T-helper 2 cell treated with Interferon-gamma antibody and Interleukin-4, amounts not matched to agents 5 μg/mL and 100 μg/mL, for 36 hours (primary cell): ENCODE measurements around the gene NPRL2.

Source experiments
- DNase-seq: peaks from one replicate; pipeline ENCODE4 v3.0.0; 2021; ENCODE audit warnings: low spot score
- H3K27ac Mint-ChIP-seq: one replicate; pipeline ENCODE4 v1.8.0; 2021; ENCODE audit warnings: mild to moderate bottlenecking, mixed read lengths
- H3K27me3 Mint-ChIP-seq: one replicate; pipeline ENCODE4 v1.8.0; 2021; ENCODE audit warnings: low read depth, mixed read lengths
- H3K36me3 Mint-ChIP-seq: one replicate; pipeline ENCODE4 v1.8.0; 2021; ENCODE audit warnings: low read depth, mixed read lengths
- H3K4me1 Mint-ChIP-seq: one replicate; pipeline ENCODE4 v1.8.0; 2021; ENCODE audit warnings: low read depth, mixed read lengths
- H3K4me3 Mint-ChIP-seq: one replicate; pipeline ENCODE4 v1.8.0; 2022; ENCODE audit warnings: mild to moderate bottlenecking, moderate library complexity, mixed read lengths
- H3K9me3 Mint-ChIP-seq: one replicate; pipeline ENCODE4 v1.8.0; 2021; ENCODE audit warnings: mixed read lengths

The NPRL2 gene

GRCh38 chr3:50323092-50323600 lies 27.4 kb downstream of the NPRL2 start:
- H3K27me3 Mint-ChIP-seq, result no peaks in the 10 kb centered on the region
- H3K4me3 Mint-ChIP-seq, result no peak overlapping the region
- peaks cover 23% of the 10 kb centered on the region for H3K4me1 Mint-ChIP-seq
- peak overlapping the region; percentile 43 for H3K27ac Mint-ChIP-seq
- H3K36me3 Mint-ChIP-seq, result peaks cover 3% of the 10 kb centered on the region
- DNase-seq, result no peak
- H3K9me3 Mint-ChIP-seq, result no peaks in the 10 kb centered on the region

- no peaks in the 10 kb centered on the region for H3K9me3 Mint-ChIP-seq
- peak within 1 kb of the TSS; percentile 92 for H3K27ac Mint-ChIP-seq
- peaks cover 22% of the 10 kb centered on the region for H3K4me1 Mint-ChIP-seq
- no peaks in the 10 kb centered on the region for H3K27me3 Mint-ChIP-seq
- peaks cover 3% of the 10 kb centered on the region for H3K36me3 Mint-ChIP-seq
- peak within 1 kb of the TSS; percentile 82 for H3K4me3 Mint-ChIP-seq
- no peak for DNase-seq
Measured at GRCh38 chr3:50322386-50323091, 28.0 kb downstream of the NPRL2 start, which contains the start of gene HYAL2. Gene HYAL2 (minus strand): TSS chr3:50322745. CDS start chr3:50320489, 2,256 bp downstream.

DNA sequence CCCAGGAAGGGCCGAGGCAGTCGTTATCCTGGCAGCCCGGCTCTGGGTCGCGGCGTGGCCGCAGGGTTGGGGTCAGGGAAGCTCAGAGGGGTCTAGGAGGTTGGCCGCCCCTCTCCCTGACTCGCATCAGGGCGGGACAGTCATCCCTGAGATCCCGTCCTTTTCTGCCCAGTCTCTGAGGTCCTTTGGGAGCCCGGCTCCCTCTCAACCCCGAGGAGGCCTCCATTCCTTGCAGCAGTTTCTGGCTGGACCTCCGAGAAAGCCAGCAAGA lies 28.5 kb downstream of the NPRL2 start:
- H3K36me3 Mint-ChIP-seq, result peaks cover 3% of the 10 kb centered on the region
- H3K27me3 Mint-ChIP-seq, result no peaks in the 10 kb centered on the region
- DNase-seq, result no peak
- no peaks in the 10 kb centered on the region for H3K9me3 Mint-ChIP-seq
- no peak overlapping the region for H3K4me3 Mint-ChIP-seq
- H3K27ac Mint-ChIP-seq, result no peak overlapping the region
- H3K4me1 Mint-ChIP-seq, result peaks cover 20% of the 10 kb centered on the region

GRCh38 chr3:50321336-50322114 lies 29.1 kb downstream of the NPRL2 start:
- H3K27ac Mint-ChIP-seq, result peak overlapping the region; percentile 92
- peak overlapping the region; percentile 82 for H3K4me3 Mint-ChIP-seq
- H3K36me3 Mint-ChIP-seq, result peaks cover 3% of the 10 kb centered on the region
- DNase-seq, result peak; percentile 88
- no peaks in the 10 kb centered on the region for H3K27me3 Mint-ChIP-seq
- H3K9me3 Mint-ChIP-seq, result no peaks in the 10 kb centered on the region
- peaks cover 21% of the 10 kb centered on the region for H3K4me1 Mint-ChIP-seq

- peak overlapping the region; percentile 84 for H3K27ac Mint-ChIP-seq
- H3K36me3 Mint-ChIP-seq, result peaks cover 6% of the 10 kb centered on the region
- no peaks in the 10 kb centered on the region for H3K27me3 Mint-ChIP-seq
- H3K9me3 Mint-ChIP-seq, result no peaks in the 10 kb centered on the region
- DNase-seq, result peak; percentile 78
- H3K4me3 Mint-ChIP-seq, result peak overlapping the region; percentile 92
- peaks cover 25% of the 10 kb centered on the region for H3K4me1 Mint-ChIP-seq
Measured at GRCh38 chr3:50320853-50321335, 29.7 kb downstream of the NPRL2 start.

DNA sequence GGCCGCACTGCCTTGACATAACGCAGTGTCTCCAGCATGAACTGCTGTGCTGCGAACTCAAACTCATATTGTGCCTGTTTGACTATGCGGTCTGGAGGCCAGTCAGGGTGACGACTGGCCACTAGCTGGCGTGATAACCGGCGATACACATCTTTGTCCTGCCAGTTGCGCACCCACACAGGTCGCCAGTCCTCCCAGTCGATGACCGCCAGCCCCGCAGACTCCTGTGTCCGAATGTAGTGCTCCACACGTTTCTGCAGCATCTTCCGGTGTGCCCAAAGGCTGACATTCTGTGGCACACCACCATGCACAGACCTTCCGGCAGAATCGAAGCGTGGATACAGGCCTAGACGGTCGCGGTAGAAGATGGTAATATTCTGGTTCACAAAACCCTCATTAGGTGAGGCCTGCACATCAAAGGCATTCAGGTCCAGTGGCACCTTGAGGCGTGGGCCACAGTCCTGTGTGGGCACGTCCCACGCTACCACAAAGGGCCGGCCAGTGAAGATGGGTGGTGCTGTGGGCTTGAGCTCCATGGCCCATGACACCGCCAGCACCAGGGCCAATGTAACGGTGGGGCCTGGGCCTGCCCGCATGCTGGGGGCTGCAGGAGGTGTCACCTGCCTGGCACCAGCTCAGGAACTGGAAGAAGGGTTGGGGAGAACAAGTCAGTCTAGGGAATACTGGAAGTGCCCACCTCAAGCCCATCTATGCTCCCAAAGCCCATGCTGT lies 30.5 kb downstream of the NPRL2 start:
- Mint-ChIP-seq H3K4me1 (peaks cover 25% of the 10 kb centered on the region), H3K9me3 (no peaks in the 10 kb centered on the region), H3K27me3 (no peaks in the 10 kb centered on the region), H3K36me3 (peaks cover 6% of the 10 kb centered on the region), H3K4me3 (peak overlapping the region; percentile 92), H3K27ac (no peak overlapping the region)
- DNase-seq, result no peak

DNA sequence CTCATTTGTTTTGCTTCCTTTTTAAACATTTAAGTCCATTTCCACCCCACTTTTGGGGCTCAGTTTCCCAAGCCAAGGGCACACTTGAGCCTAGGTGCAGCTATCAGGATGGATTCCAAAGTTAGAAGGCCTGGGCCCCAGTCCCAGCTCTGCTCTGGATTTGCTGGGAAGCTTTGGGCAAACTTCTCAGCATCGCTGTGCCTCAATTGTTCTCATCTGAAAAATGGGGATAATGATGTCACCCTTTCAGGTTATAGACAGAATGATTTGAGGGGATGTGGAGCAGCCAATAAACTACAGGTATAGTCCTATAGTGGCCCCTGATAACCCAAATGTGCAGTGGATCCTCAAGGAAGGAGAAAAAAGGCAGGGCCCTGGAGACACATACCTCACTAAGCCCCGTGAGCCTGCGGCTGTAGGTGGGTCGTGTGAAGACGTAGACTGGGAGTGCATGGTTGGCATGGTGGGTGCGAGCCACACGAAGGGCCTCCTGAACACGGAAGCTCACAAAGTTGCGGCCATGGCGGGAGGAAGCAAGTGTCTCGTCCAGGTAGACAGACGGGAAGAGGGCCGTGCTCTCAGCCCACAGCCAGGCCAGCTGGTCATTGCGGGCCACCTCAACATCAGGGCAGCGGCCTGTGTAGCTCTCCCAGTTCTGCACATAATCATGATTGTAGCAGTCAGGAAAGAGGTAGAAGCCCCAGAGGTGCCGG lies 31.2 kb downstream of the NPRL2 start:
- peaks cover 25% of the 10 kb centered on the region for H3K4me1 Mint-ChIP-seq
- peaks cover 4% of the 10 kb centered on the region for H3K36me3 Mint-ChIP-seq
- DNase-seq, result no peak
- no peak overlapping the region for H3K27ac Mint-ChIP-seq
- H3K4me3 Mint-ChIP-seq, result peak overlapping the region; percentile 42
- no peaks in the 10 kb centered on the region for H3K27me3 Mint-ChIP-seq
- H3K9me3 Mint-ChIP-seq, result no peaks in the 10 kb centered on the region

DNA sequence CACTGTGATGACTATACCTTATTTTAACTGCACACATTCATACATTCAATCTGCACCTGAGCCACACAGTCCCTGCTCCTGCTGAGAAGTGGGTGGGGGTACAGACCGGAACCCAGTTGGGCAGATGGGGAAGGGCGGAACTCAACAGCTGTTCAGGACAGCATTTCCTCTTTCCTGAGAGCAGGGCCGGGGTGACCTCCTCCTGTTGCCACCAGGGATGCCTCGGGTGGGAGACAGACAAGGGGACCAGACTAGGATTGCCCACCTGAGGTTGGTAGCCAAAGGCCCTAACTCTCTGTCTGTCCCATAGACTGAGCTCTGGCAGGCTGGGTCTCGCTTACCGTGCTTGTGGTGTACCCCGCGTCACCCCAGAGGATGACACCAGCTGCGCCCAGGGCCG lies 32.0 kb downstream of the NPRL2 start:
- Mint-ChIP-seq H3K9me3 (no peaks in the 10 kb centered on the region), H3K36me3 (peaks cover 4% of the 10 kb centered on the region), H3K4me1 (peaks cover 26% of the 10 kb centered on the region), H3K27ac (no peak overlapping the region), H3K27me3 (no peaks in the 10 kb centered on the region), H3K4me3 (no peak overlapping the region)
- no peak for DNase-seq

DNA sequence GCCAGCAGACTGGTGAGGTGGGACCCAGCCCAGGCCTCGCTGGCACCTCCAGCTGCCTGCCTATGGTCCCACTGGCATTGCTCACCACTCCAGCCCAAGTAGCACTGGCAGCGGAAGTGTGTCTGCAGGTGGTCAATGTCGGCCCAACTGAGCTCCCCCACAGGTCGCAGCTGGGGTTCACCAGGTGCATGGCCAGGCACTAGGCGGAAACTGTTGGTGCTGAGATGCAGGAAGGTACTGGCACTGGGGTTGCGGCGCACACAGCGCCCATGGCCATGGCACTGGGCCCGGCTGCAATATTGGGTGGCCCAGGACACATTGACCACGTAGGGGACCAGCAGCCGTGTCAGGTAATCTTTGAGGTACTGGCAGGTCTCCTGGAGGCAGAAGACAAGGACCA lies 32.4 kb downstream of the NPRL2 start:
- no peak overlapping the region for H3K27ac Mint-ChIP-seq
- H3K9me3 Mint-ChIP-seq, result no peaks in the 10 kb centered on the region
- H3K4me1 Mint-ChIP-seq, result peaks cover 26% of the 10 kb centered on the region
- DNase-seq, result no peak
- no peaks in the 10 kb centered on the region for H3K27me3 Mint-ChIP-seq
- peaks cover 4% of the 10 kb centered on the region for H3K36me3 Mint-ChIP-seq
- H3K4me3 Mint-ChIP-seq, result no peak overlapping the region

- Mint-ChIP-seq H3K27me3 (no peaks in the 10 kb centered on the region), H3K4me1 (peaks cover 26% of the 10 kb centered on the region), H3K27ac (no peak overlapping the region), H3K9me3 (no peaks in the 10 kb centered on the region), H3K36me3 (peaks cover 4% of the 10 kb centered on the region), H3K4me3 (no peak overlapping the region)
- no peak for DNase-seq
Measured at GRCh38 chr3:50317300-50317699, 33.3 kb downstream of the NPRL2 start.

GRCh38 chr3:50316657-50317242 lies 33.8 kb downstream of the NPRL2 start:
- Mint-ChIP-seq H3K9me3 (no peaks in the 10 kb centered on the region), H3K4me3 (peak overlapping the region; percentile 54)
- no peak for DNase-seq

GRCh38 chr3:50314816-50315215 lies 35.8 kb downstream of the NPRL2 start:
- no peak overlapping the region for H3K4me3 Mint-ChIP-seq
- H3K36me3 Mint-ChIP-seq, result peaks cover 5% of the 10 kb centered on the region
- no peak overlapping the region for H3K27ac Mint-ChIP-seq

More at GRCh38 chr3:50316657-50317242, 33.8 kb downstream of the NPRL2 start:
- Mint-ChIP-seq H3K27ac (peak overlapping the region; percentile 83), H3K4me1 (peaks cover 26% of the 10 kb centered on the region), H3K36me3 (peaks cover 4% of the 10 kb centered on the region), H3K27me3 (no peaks in the 10 kb centered on the region)

GRCh38 chr3:50314342-50314741 lies 36.2 kb downstream of the NPRL2 start:
- Mint-ChIP-seq H3K36me3 (peaks cover 7% of the 10 kb centered on the region), H3K4me1 (peaks cover 18% of the 10 kb centered on the region), H3K9me3 (peaks cover 6% of the 10 kb centered on the region), H3K27me3 (no peaks in the 10 kb centered on the region), H3K27ac (no peak overlapping the region), H3K4me3 (no peak overlapping the region)
- no peak for DNase-seq

More at GRCh38 chr3:50314816-50315215, 35.8 kb downstream of the NPRL2 start:
- Mint-ChIP-seq H3K9me3 (peaks cover 2% of the 10 kb centered on the region), H3K27me3 (no peaks in the 10 kb centered on the region), H3K4me1 (peaks cover 20% of the 10 kb centered on the region)
- no peak for DNase-seq
